AG04450 (cell line): ENCODE results near the gene SLC16A3. TPM values are rescaled to one million over a fixed set of nuclear protein-coding genes. Genes with fewer than 3 reads are reported as not detected.

Source experiments
- CTCF ChIA-PET: fragments of 300-600, 350-600 bp; formaldehyde crosslinking; extraction: SDS; loops from one replicate; lab custom pipeline; 2022; ENCODE audit warnings: antibody characterized with exemption, inconsistent platforms; lab: Charles Lee
- POLR2A ChIA-PET: fragments of 350-600 bp; formaldehyde crosslinking; extraction: SDS; loops from one replicate; lab custom pipeline; 2021; ENCODE audit warnings: antibody characterized with exemption, inconsistent platforms; lab: Yijun Ruan, JAX
- DNase-seq: peaks from one replicate; pipeline ENCODE4 v3.0.0-alpha.2; 2011; ENCODE audit warnings: low read depth, low spot score
- H3K27ac ChIP-seq: one replicate; pipeline ENCODE4 v1.5.1; 2012; ENCODE audit warnings: low read depth, low read length, control low read depth
- H3K27me3 ChIP-seq: one replicate; pipeline ENCODE4 v1.6.0; 2012; ENCODE audit warnings: low read length; ENCODE audit not compliant: control insufficient read depth, insufficient read depth
- H3K4me3 ChIP-seq: 2 replicates; pipeline ENCODE4 v1.5.1; 2011; ENCODE audit warnings: mild to moderate bottlenecking, low read depth, low read length, control low read depth
- H3K9me3 ChIP-seq: 2 replicates; pipeline ENCODE4 v1.5.1; 2012; ENCODE audit warnings: low read length; ENCODE audit not compliant: control insufficient read depth, insufficient read depth
- CTCF ChIP-seq: IDR thresholded peaks from 2 replicates; pipeline ENCODE4 v1.5.1; 2011; ENCODE audit warnings: low read depth, low read length, control low read depth, inconsistent platforms
- polyA plus RNA-seq: library from polyadenylated mRNA; depleted of rRNA; stranded (reverse); fragments of >200 nt; gene quantifications from 2 replicates; pipeline ENCODE4 v1.2.3, GENCODE V29; 2011

SLC16A3 gene
- polyA plus RNA-seq, 1 experiment = 61.7 TPM

- POLR2A ChIA-PET = interaction anchor here (0.9 to 1.1 kb wide), 3 partner anchors 11 to 36 kb away, joined by 3 read pairs; partner anchors contain the start of gene SLC16A3
- no peak for DNase-seq
- Histone ChIP-seq H3K4me3 (no peak overlapping the region), H3K27me3 (no peaks in the 10 kb centered on the region), H3K27ac (peak overlapping the region; percentile 70), H3K9me3 (peaks cover 3% of the 10 kb centered on the region; the same call in 1 of the 2 replicates)
- CTCF ChIA-PET = interaction anchor here (0.6 to 1.8 kb wide), 4 partner anchors 12 to 211 kb away, joined by 3 to 4 read pairs (median 4); no protein-coding TSS in a partner anchor
- TF ChIP-seq CTCF = no peak
Observed at GRCh38 chr17:82241926-82242697, 13.3 kb downstream of the SLC16A3 start.

- ChIA-PET CTCF (interaction anchor here (0.6 to 1.8 kb wide), 4 partner anchors 12 to 212 kb away, joined by 3 to 4 read pairs (median 4); no protein-coding TSS in a partner anchor), POLR2A (interaction anchor here (0.9 to 1.1 kb wide), 3 partner anchors 11 to 37 kb away, joined by 3 read pairs; partner anchors contain the start of gene SLC16A3)
- DNase-seq = no peak
- H3K4me3 ChIP-seq = no peak overlapping the region
- H3K9me3 ChIP-seq = peaks cover 3% of the 10 kb centered on the region; the same call in 1 of the 2 replicates
- H3K27me3 ChIP-seq = no peaks in the 10 kb centered on the region
- TF ChIP-seq CTCF = no peak
- peak overlapping the region; percentile 70 for H3K27ac ChIP-seq
Observed at GRCh38 chr17:82242698-82242976, 13.8 kb downstream of the SLC16A3 start.

- Histone ChIP-seq H3K27ac (peak overlapping the region; percentile 70), H3K27me3 (no peaks in the 10 kb centered on the region), H3K4me3 (no peak overlapping the region), H3K9me3 (peaks cover 3% of the 10 kb centered on the region; the same call in 1 of the 2 replicates)
- ChIA-PET POLR2A (interaction anchor here (0.9 to 1.1 kb wide), 4 partner anchors 8 to 37 kb away, joined by 3 to 4 read pairs (median 3); partner anchors contain the start of gene SLC16A3), CTCF (interaction anchor here (1.1 to 1.5 kb wide), 2 partner anchors 107 to 212 kb away, joined by 3 to 4 read pairs; no protein-coding TSS in a partner anchor)
- TF ChIP-seq CTCF = no peak; the same call in 1 of the 2 replicates
- peak; percentile 67 for DNase-seq
Observed at GRCh38 chr17:82242977-82243647, 14.3 kb downstream of the SLC16A3 start.

GRCh38 chr17:82243648-82244412 is 15.0 kb downstream of the SLC16A3 start:
- no peak for TF ChIP-seq CTCF
- no peak overlapping the region for H3K27ac ChIP-seq
- DNase-seq = no peak
- H3K27me3 ChIP-seq = no peaks in the 10 kb centered on the region
- peaks cover 3% of the 10 kb centered on the region; the same call in 1 of the 2 replicates for H3K9me3 ChIP-seq
- CTCF ChIA-PET = interaction anchor here (1.5 kb wide), 1 partner anchor 106 kb away, joined by 3 read pairs; no protein-coding TSS in a partner anchor
- no peak overlapping the region for H3K4me3 ChIP-seq
- POLR2A ChIA-PET = interaction anchor here (1.1 kb wide), 3 partner anchors 9 to 38 kb away, joined by 3 to 4 read pairs (median 3); no protein-coding TSS in a partner anchor
